B cell (primary cell): ENCODE measurements around the gene NLGN1. TPM values are rescaled to one million over a fixed set of nuclear protein-coding genes. Genes with fewer than 3 reads are reported as not detected.

ENCODE experiments used
- ATAC-seq: fragments of 200-7000 bp; cut with Tn5 transposase; one replicate; pipeline ENCODE4 v1.10.0; 2021; ENCODE audit warnings: low read depth, mild to moderate bottlenecking, moderate number of reproducible peaks, moderate library complexity
- CTCF ChIA-PET: fragments of 350-600 bp; sonication (Branson Sonifier 250); formaldehyde crosslinking; loops from one replicate; lab custom pipeline; 2021; ENCODE audit warnings: antibody characterized with exemption, inconsistent platforms; lab: Charles Lee
- POLR2A ChIA-PET: fragments of 350-600 bp; sonication (Branson Sonifier 250); formaldehyde crosslinking; loops from one replicate; lab custom pipeline; 2021; ENCODE audit warnings: antibody characterized with exemption; lab: Charles Lee
- DNase-seq: peaks from one replicate; pipeline ENCODE4 v3.0.0; 2013
- H2AFZ ChIP-seq: 2 replicates; pipeline ENCODE4 v1.6.1; 2012; ENCODE audit warnings: mild to moderate bottlenecking, low read depth, low read length; ENCODE audit not compliant: insufficient read depth, poor library complexity, severe bottlenecking
- H3K27ac ChIP-seq, 2 donors: 1 replicate in 1 of 2; 2 replicates in 1 of 2; pipeline ENCODE4 v1.5.1; 2012 to 2013; ENCODE audit warnings: low read length in 2 of 2, mild to moderate bottlenecking in 2 of 2, moderate library complexity in 1 of 2
- H3K27me3 ChIP-seq, 4 experiments: fragments of 200-600 bp in 1 of 4; sonication (generic) in 1 of 4; replicated peaks in 1 of 4; 1 replicate in 2 of 4; 2 replicates in 2 of 4; pipeline versions ENCODE4 v1.6.1 to v1.7.0; 2013 to 2016; ENCODE audit warnings: low read length in 3 of 4, mild to moderate bottlenecking in 2 of 4, mixed read lengths in 1 of 4, moderate library complexity in 1 of 4; ENCODE audit not compliant: insufficient read depth in 4 of 4, control insufficient read depth in 3 of 4; ENCODE audit errors: control extremely low read depth in 1 of 4
- H3K36me3 ChIP-seq, 2 experiments: replicated peaks in 1 of 2; 1 replicate in 1 of 2; 2 replicates in 1 of 2; pipeline versions ENCODE4 v1.6.1 to v1.7.1; 2013; ENCODE audit warnings: low read length in 1 of 2; ENCODE audit not compliant: insufficient read depth in 2 of 2, control insufficient read depth in 1 of 2; ENCODE audit errors: control extremely low read depth in 1 of 2, extremely low read depth in 1 of 2
- H3K4me1 ChIP-seq, 2 donors: fragments of 200-600 bp in 1 of 2; sonication (generic) in 1 of 2; 1 replicate in 1 of 2; 2 replicates in 1 of 2; pipeline versions ENCODE4 v1.5.1 to v1.6.1; 2013 to 2017; ENCODE audit warnings: low read length in 2 of 2; ENCODE audit not compliant: control insufficient read depth in 2 of 2, insufficient read depth in 2 of 2
- H3K4me2 ChIP-seq: replicated peaks from 2 replicates; pipeline ENCODE3; 2012; ENCODE audit warnings: mild to moderate bottlenecking, low read depth, low read length; ENCODE audit not compliant: poor library complexity, severe bottlenecking
- H3K4me3 ChIP-seq, 5 experiments: fragments of 200-600 bp in 1 of 5; sonication (generic) in 1 of 5; 1 replicate in 3 of 5; 2 replicates in 2 of 5; pipeline versions ENCODE4 v1.5.1 to v1.7.0; 2011 to 2016; ENCODE audit warnings: low read length in 4 of 5, mild to moderate bottlenecking in 4 of 5, low read depth in 2 of 5, control low read depth in 1 of 5, moderate library complexity in 1 of 5; ENCODE audit not compliant: insufficient read depth in 1 of 5; ENCODE audit errors: control extremely low read depth in 1 of 5, extremely low read depth in 1 of 5
- H3K79me2 ChIP-seq: fragments of 200-600 bp; sonication (generic); one replicate; pipeline ENCODE4 v1.6.0; 2016; ENCODE audit warnings: low read length; ENCODE audit not compliant: control insufficient read depth, insufficient read depth
- H3K9ac ChIP-seq: fragments of 200-600 bp; sonication (generic); 2 replicates; pipeline ENCODE4 v1.6.1; 2017; ENCODE audit warnings: mild to moderate bottlenecking, low read length, moderate library complexity
- H3K9me3 ChIP-seq, 3 donors: one replicate each; pipeline versions ENCODE4 v1.6.1 to v1.7.1; 2013; ENCODE audit warnings: low read length in 2 of 3; ENCODE audit not compliant: control insufficient read depth in 2 of 3, insufficient read depth in 1 of 3; ENCODE audit errors: control extremely low read depth in 1 of 3
- H4K20me1 ChIP-seq: 2 replicates; pipeline ENCODE4 v1.6.0; 2012; ENCODE audit warnings: mild to moderate bottlenecking, low read length; ENCODE audit not compliant: insufficient read depth, control insufficient read depth, poor library complexity, severe bottlenecking
- H3K27ac Mint-ChIP-seq: one replicate; pipeline ENCODE4 v1.8.0; 2021; ENCODE audit warnings: mixed read lengths
- H3K27me3 Mint-ChIP-seq: one replicate; pipeline ENCODE4 v1.8.0; 2021; ENCODE audit warnings: mixed read lengths
- H3K4me1 Mint-ChIP-seq: one replicate; pipeline ENCODE4 v1.8.0; 2021; ENCODE audit warnings: mixed read lengths
- H3K4me3 Mint-ChIP-seq: one replicate; pipeline ENCODE4 v1.8.0; 2021; ENCODE audit warnings: mixed read lengths
- H3K9me3 Mint-ChIP-seq: one replicate; pipeline ENCODE4 v1.8.0; 2022; ENCODE audit warnings: mixed read lengths; ENCODE audit not compliant: insufficient read depth
- CTCF ChIP-seq: fragments of 200-600 bp; IDR thresholded peaks from one replicate; pipeline ENCODE4 v1.8.0; 2022; ENCODE audit warnings: antibody characterized with exemption, mild to moderate bottlenecking
- EZH2 ChIP-seq: IDR thresholded peaks from 2 replicates; pipeline ENCODE4 v1.6.1; 2012; ENCODE audit warnings: borderline replicate concordance, low read depth, mild to moderate bottlenecking, moderate library complexity, low read length; ENCODE audit not compliant: insufficient read depth, poor library complexity, severe bottlenecking
- WGBS: methylation state at CpG from one replicate; pipeline ENCODE4 v1.1.5; 2013; ENCODE audit warnings: missing lambda C conversion rate; ENCODE audit not compliant: insufficient coverage; 5-methylcytosine and 5-hydroxymethylcytosine counted together
- intact Hi-C: fragments of 100-400 bp; cut with micrococcal nuclease; formaldehyde crosslinking; loops from one replicate; pipeline ENCODE4 v1.10.0; 2022
- polyA plus RNA-seq: library from polyadenylated mRNA; depleted of rRNA; stranded (reverse); fragments of >200 nt; gene quantifications from 2 replicates; pipeline ENCODE4 v1.2.3, GENCODE V29; 2012
- total RNA-seq, 2 donors: library from RNA; stranded (reverse); fragments of 120-200 nt in 1 of 2; gene quantifications; 1 replicate in 1 of 2; 2 replicates in 1 of 2; pipeline versions ENCODE4 v1.2.3 to v1.2.4, GENCODE V29; 2013 to 2022

The NLGN1 gene
- total and polyA plus RNA-seq, 2 donors (not counting 1 experiment from before 2014, with no cell fraction given) = not detected

- Histone ChIP-seq H3K4me2 (no peak overlapping the region), H3K79me2 (no peaks in the 10 kb centered on the region), H3K9me3 (peaks cover 0 to 1% (median 0%) of the 10 kb centered on the region in 3 donors), H2AFZ (no peak overlapping the region), H3K4me1 (no peaks in the 10 kb centered on the region), H3K27me3 (no peaks in the 10 kb centered on the region), H3K9ac (no peak overlapping the region), H3K4me3 (no peak overlapping the region), H3K36me3 (no peaks in the 10 kb centered on the region), H4K20me1 (no peaks in the 10 kb centered on the region), H3K27ac (no peak overlapping the region)
- Mint-ChIP-seq H3K4me1 (no peaks in the 10 kb centered on the region), H3K9me3 (peaks cover 2% of the 10 kb centered on the region), H3K27ac (no peak overlapping the region), H3K27me3 (no peaks in the 10 kb centered on the region), H3K4me3 (no peak overlapping the region)
- no peak for ATAC-seq
- WGBS = no CpG with 5 or more reads among the region's 2 CpGs
- ChIA-PET POLR2A (no interaction called here), CTCF (no interaction called here)
- DNase-seq = no peak
- intact Hi-C loops = no loop called here
- TF ChIP-seq CTCF (no peak), EZH2 (no peak)
These were observed 724.9 kb downstream of the NLGN1 start for GRCh38 chr3:174122411-174122810.

- H3K4me3 Mint-ChIP-seq = no peak overlapping the region
- Histone ChIP-seq H3K27me3 (no peaks in the 10 kb centered on the region), H4K20me1 (no peaks in the 10 kb centered on the region), H3K9me3 (no peaks in the 10 kb centered on the region), H3K4me1 (no peaks in the 10 kb centered on the region), H2AFZ (no peak overlapping the region), H3K4me3 (no peak overlapping the region), H3K4me2 (no peak overlapping the region), H3K9ac (no peak overlapping the region), H3K79me2 (no peaks in the 10 kb centered on the region), H3K36me3 (no peaks in the 10 kb centered on the region), H3K27ac (no peak overlapping the region)
- ATAC-seq = no peak
- ChIA-PET POLR2A (no interaction called here), CTCF (no interaction called here)
- DNase-seq = no peak
- H3K27me3 Mint-ChIP-seq = no peaks in the 10 kb centered on the region
- no peak overlapping the region for H3K27ac Mint-ChIP-seq
- no peaks in the 10 kb centered on the region for H3K4me1 Mint-ChIP-seq
- intact Hi-C loops = no loop called here
- 96% methylated on average over 2 of the region's 2 CpGs for WGBS
- peaks cover 2% of the 10 kb centered on the region for H3K9me3 Mint-ChIP-seq
- TF ChIP-seq CTCF (no peak), EZH2 (no peak)
These were observed 727.8 kb downstream of the NLGN1 start for GRCh38 chr3:174125267-174125824.
